Ascending aorta (tissue), 2 donors: Measurements from ENCODE around the gene NT5DC2. TPM values are rescaled to one million over a fixed set of nuclear protein-coding genes. Genes with fewer than 3 reads are reported as not detected.

Experiments used
- DNase-seq, 2 donors: peaks; one replicate each; pipeline ENCODE4 v3.0.0-alpha.2; 2019; ENCODE audit warnings: low spot score in 2 of 2
- H3K27ac ChIP-seq, 2 donors: fragments of 200-600 bp; sonication (generic); one replicate each; pipeline ENCODE4 v1.5.1; 2016 to 2017; ENCODE audit warnings: mild to moderate bottlenecking in 1 of 2
- H3K27me3 ChIP-seq: fragments of 200-600 bp; sonication (generic); one replicate; pipeline ENCODE4 v1.5.1; 2017
- H3K36me3 ChIP-seq, 2 donors: fragments of 200-600 bp; sonication (generic); one replicate each; pipeline ENCODE4 v1.5.1; 2016
- H3K4me1 ChIP-seq, 2 donors: fragments of 200-600 bp; sonication (generic); one replicate each; pipeline ENCODE4 v1.5.1; 2016 to 2017; ENCODE audit warnings: mild to moderate bottlenecking in 1 of 2
- H3K4me3 ChIP-seq, 2 donors: fragments of 200-600 bp; sonication (generic); one replicate each; pipeline ENCODE4 v1.5.1; 2016 to 2017; ENCODE audit warnings: mild to moderate bottlenecking in 1 of 2
- H3K9me3 ChIP-seq, 2 donors: fragments of 200-600 bp; sonication (generic); one replicate each; pipeline ENCODE4 v1.5.1; 2016
- intact Hi-C: fragments of 100-400 bp; cut with DNase I; formaldehyde crosslinking; loops from one replicate; pipeline ENCODE4 v1.15.1; 2023
- total RNA-seq: library from RNA; depleted of rRNA; stranded (reverse); fragments of >200 nt; gene quantifications from one replicate; pipeline ENCODE4 v1.1.0, GENCODE V29; 2016
- TF ChIP-seq, protein P1 (sequence below), 3 experiments: fragments of 200-600 bp in 2 of 3; fragments of 450-650 bp in 1 of 3; sonication (generic) in 2 of 3; IDR thresholded peaks; one replicate each; pipeline ENCODE4 v1.5.1; 2016 to 2019; ENCODE audit warnings: antibody characterized with exemption in 3 of 3, mild to moderate bottlenecking in 1 of 3, moderate library complexity in 1 of 3

The NT5DC2 gene
- total RNA-seq, 1 donor from 2014 or later = 95.5 TPM

DNA sequence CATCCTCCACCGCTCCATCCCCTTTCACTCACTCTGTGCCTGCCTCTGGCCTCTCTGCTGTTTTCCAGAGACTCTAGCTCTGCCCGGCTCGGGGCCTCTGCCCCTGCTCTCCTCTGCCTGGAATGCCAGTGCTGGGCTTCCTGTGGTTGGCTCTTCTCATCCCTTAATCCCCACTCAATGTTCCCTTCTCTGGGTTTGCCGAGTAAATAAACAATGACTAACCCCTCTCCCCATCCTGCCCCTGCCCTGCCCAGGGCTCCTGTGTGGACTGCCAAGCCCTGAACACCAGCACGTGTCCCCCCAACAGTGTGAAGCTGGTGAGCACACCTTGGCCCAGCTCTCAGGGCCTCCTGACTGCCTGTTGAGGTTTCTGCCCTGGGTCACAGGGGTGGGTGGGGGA, 26.3 kb downstream of the NT5DC2 start:
- no peak for DNase-seq
- no peaks in the 10 kb centered on the region for H3K4me1 ChIP-seq
- intact Hi-C loops = no loop called here
- no peaks in the 10 kb centered on the region for H3K27me3 ChIP-seq
- no peaks in the 10 kb centered on the region for H3K9me3 ChIP-seq
- TF ChIP-seq, protein P1, sequence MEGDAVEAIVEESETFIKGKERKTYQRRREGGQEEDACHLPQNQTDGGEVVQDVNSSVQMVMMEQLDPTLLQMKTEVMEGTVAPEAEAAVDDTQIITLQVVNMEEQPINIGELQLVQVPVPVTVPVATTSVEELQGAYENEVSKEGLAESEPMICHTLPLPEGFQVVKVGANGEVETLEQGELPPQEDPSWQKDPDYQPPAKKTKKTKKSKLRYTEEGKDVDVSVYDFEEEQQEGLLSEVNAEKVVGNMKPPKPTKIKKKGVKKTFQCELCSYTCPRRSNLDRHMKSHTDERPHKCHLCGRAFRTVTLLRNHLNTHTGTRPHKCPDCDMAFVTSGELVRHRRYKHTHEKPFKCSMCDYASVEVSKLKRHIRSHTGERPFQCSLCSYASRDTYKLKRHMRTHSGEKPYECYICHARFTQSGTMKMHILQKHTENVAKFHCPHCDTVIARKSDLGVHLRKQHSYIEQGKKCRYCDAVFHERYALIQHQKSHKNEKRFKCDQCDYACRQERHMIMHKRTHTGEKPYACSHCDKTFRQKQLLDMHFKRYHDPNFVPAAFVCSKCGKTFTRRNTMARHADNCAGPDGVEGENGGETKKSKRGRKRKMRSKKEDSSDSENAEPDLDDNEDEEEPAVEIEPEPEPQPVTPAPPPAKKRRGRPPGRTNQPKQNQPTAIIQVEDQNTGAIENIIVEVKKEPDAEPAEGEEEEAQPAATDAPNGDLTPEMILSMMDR (IDR thresholded peaks at IDR 0.05) = no peak
- no peaks in the 10 kb centered on the region for H3K36me3 ChIP-seq
- H3K27ac ChIP-seq = no peak overlapping the region
- no peak overlapping the region for H3K4me3 ChIP-seq

DNA sequence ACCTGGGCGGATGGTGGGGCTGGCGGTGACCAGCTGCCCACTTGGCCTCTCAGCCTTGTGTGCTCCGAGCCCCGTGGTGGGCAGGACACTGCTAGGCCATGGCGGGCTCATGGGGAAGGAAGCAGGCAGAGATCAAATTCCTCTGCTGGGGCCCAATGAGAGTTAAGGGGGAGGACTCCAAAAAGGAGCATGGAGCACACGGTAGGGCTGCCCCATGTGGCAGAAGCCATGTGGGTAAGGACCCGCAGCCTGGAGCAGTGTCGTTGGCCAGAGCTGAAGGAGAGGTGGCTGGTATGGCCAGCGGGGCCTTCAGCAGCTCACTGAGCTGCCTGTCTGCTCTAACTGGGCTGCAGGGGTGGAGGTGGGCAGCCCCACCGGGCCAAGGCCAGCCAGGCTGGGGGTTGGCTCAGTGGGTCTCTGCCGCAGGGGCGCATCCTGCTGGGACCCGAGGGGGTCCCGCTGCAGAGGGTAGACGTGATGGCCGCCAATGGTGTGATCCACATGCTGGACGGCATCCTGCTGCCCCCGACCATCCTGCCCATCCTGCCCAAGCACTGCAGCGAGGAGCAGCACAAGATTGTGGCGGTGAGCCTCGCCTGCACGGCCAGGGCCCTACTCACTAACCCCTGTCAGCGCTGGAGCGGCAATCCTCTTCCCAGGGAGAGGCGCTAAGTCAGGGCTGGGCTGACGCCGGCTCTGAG, 27.2 kb downstream of the NT5DC2 start:
- H3K4me1 ChIP-seq = no peaks in the 10 kb centered on the region
- H3K27ac ChIP-seq = no peak overlapping the region
- DNase-seq = no peak
- intact Hi-C loops = no loop called here
- TF ChIP-seq, protein P1 (IDR thresholded peaks at IDR 0.05) = no peak
- H3K4me3 ChIP-seq = no peak overlapping the region
- no peaks in the 10 kb centered on the region for H3K27me3 ChIP-seq
- no peaks in the 10 kb centered on the region for H3K36me3 ChIP-seq
- H3K9me3 ChIP-seq = no peaks in the 10 kb centered on the region

DNA sequence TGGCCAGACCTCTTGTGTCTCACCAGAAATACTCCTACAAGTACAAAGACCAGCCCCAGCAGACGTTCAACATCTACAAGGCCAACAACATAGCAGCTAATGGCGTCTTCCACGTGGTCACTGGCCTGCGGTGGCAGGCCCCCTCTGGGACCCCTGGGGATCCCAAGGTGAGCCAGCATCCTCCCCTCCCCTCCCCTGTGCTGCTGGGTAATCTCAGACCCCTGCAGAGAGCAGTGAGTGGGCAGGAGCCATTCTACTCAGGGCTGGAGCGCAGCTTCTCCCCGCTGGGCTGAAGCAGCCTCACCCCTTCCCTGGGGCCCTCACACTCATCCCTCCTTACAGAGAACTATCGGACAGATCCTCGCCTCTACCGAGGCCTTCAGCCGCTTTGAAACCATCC, 28.7 kb downstream of the NT5DC2 start:
- Histone ChIP-seq H3K27me3 (no peaks in the 10 kb centered on the region), H3K4me3 (no peak overlapping the region), H3K36me3 (no peaks in the 10 kb centered on the region), H3K27ac (no peak overlapping the region), H3K9me3 (no peaks in the 10 kb centered on the region), H3K4me1 (no peaks in the 10 kb centered on the region)
- intact Hi-C loops = no loop called here
- DNase-seq = no peak
- TF ChIP-seq, protein P1 (IDR thresholded peaks at IDR 0.05) = no peak

DNA sequence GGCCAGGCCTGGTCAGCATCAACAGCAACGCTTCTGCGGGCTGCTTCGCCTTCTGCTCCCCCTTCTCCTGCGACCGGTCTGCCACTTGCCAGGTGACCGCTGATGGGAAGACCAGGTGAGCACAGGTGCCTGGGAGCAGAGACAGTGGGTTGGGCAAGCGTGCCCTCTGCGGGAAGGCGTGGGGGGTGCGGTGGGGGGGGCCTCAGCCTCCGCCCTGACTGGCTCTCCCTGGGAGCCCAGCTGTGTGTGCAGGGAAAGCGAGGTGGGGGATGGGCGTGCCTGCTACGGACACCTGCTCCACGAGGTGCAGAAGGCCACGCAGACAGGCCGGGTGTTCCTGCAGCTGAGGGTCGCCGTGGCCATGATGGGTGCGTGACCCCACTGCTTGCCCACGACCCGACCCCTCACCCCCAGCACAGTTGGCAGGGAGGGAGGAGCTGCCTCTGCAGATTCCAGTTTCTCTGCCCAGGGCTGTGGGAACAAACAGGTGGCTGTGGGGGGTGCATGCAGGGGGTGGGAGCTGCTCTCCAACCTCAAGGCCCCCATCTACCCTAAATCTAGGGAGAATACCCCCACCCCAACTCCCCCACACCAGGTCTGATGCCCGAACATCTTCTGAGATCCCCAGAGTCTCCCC, 29.8 kb downstream of the NT5DC2 start:
- Histone ChIP-seq H3K27me3 (no peaks in the 10 kb centered on the region), H3K36me3 (no peaks in the 10 kb centered on the region), H3K4me1 (no peaks in the 10 kb centered on the region), H3K27ac (no peak overlapping the region), H3K9me3 (no peaks in the 10 kb centered on the region), H3K4me3 (no peak overlapping the region)
- TF ChIP-seq, protein P1 (IDR thresholded peaks at IDR 0.05) = no peak
- no peak for DNase-seq
- intact Hi-C loops = no loop called here

DNA sequence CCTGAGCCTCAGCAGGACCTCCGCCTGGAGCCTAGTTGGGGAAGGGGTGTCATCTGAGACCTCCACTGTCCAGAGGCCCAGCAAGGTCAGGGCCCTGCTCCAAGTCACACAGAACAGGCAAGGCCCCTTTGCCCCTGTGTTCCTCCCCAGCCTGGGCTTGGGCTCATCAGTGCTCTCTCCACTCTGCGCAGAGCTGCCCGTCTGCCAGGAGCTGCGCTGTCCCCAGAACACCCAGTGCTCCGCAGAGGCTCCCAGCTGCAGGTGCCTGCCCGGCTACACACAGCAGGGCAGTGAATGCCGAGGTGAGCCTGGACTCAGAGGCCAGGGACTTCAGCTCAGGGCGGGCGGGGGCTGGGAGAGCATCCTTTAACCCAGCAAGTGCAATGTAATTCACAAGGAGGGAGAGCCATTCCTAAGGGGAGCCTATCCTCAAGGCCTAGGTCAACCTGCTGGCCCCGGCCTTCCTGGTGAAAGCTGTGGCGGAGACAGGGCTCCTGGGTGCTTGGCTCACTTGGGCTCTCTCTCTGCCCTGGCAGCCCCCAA, 30.8 kb downstream of the NT5DC2 start:
- no peak for DNase-seq
- H3K4me3 ChIP-seq = no peak overlapping the region
- no peaks in the 10 kb centered on the region for H3K27me3 ChIP-seq
- intact Hi-C loops = no loop called here
- H3K9me3 ChIP-seq = no peaks in the 10 kb centered on the region
- no peaks in the 10 kb centered on the region for H3K4me1 ChIP-seq
- TF ChIP-seq, protein P1 (IDR thresholded peaks at IDR 0.05) = no peak
- no peak overlapping the region for H3K27ac ChIP-seq
- H3K36me3 ChIP-seq = no peaks in the 10 kb centered on the region
